GM18502 (cell line): ENCODE measurements around the gene KCNQ1.
"Not testable (repeated sequence)": the region's sequence is repeated elsewhere in the genome, so short reads cannot be mapped to it uniquely, and the experiment has no call there.

Experiments
- ATAC-seq: cut with Tn5 transposase; IDR thresholded peaks from one replicate; pipeline ENCODE4 v1.9.1; 2021; ENCODE audit warnings: mild to moderate bottlenecking; ENCODE audit not compliant: unreplicated experiment, poor library complexity

Gene KCNQ1

GRCh38 chr11:2599561-2600189 is 154.9 kb downstream of the KCNQ1 start:
- ATAC-seq, result no peak

GRCh38 chr11:2609345-2609744 is 164.5 kb downstream of the KCNQ1 start:
- ATAC-seq, result no peak

- ATAC-seq, result no peak
Measured at GRCh38 chr11:2612884-2613571, 168.2 kb downstream of the KCNQ1 start.

GRCh38 chr11:2621894-2622293 is 177.1 kb downstream of the KCNQ1 start:
- no peak for ATAC-seq

GRCh38 chr11:2625183-2625582 is 180.4 kb downstream of the KCNQ1 start:
- no peak for ATAC-seq

- no peak for ATAC-seq
Measured at GRCh38 chr11:2630679-2631078, 185.9 kb downstream of the KCNQ1 start.

- no peak for ATAC-seq
Measured at GRCh38 chr11:2631161-2631560, 186.4 kb downstream of the KCNQ1 start.

- not testable (repeated sequence) for ATAC-seq
Measured at GRCh38 chr11:2639763-2640162, 195.0 kb downstream of the KCNQ1 start.

- ATAC-seq, result no peak
Measured at GRCh38 chr11:2641623-2642022, 196.8 kb downstream of the KCNQ1 start.

GRCh38 chr11:2643746-2644145 is 198.9 kb downstream of the KCNQ1 start:
- ATAC-seq, result no peak

GRCh38 chr11:2644844-2645778 is 200.3 kb downstream of the KCNQ1 start:
- ATAC-seq, result no peak

- ATAC-seq, result no peak
Measured at GRCh38 chr11:2645779-2646118, 200.9 kb downstream of the KCNQ1 start.

GRCh38 chr11:2647167-2647566 is 202.4 kb downstream of the KCNQ1 start:
- no peak for ATAC-seq

- ATAC-seq, result no peak
Measured at GRCh38 chr11:2647953-2648352, 203.1 kb downstream of the KCNQ1 start.

- no peak for ATAC-seq
Measured at GRCh38 chr11:2649400-2649799, 204.6 kb downstream of the KCNQ1 start.

- ATAC-seq, result no peak
Measured at GRCh38 chr11:2649848-2650247, 205.0 kb downstream of the KCNQ1 start.

GRCh38 chr11:2650343-2650867 is 205.6 kb downstream of the KCNQ1 start:
- no peak for ATAC-seq

- no peak for ATAC-seq
Measured at GRCh38 chr11:2651054-2651617, 206.3 kb downstream of the KCNQ1 start.

- ATAC-seq, result no peak
Measured at GRCh38 chr11:2651826-2652271, 207.0 kb downstream of the KCNQ1 start.

- ATAC-seq, result no peak
Measured at GRCh38 chr11:2652333-2653197, 207.8 kb downstream of the KCNQ1 start.
